ENCODE measurements around the gene HECTD4. TPM values are rescaled to one million over a fixed set of nuclear protein-coding genes. Genes with fewer than 3 reads are reported as not detected.

Gene HECTD4
- total RNA-seq, 2 donors from 2014 or later: 46.6 to 48.2 TPM

GRCh38 chr12:112359290-112359689, 22.9 kb downstream of the HECTD4 start:
- TF ChIP-seq, protein P1, sequence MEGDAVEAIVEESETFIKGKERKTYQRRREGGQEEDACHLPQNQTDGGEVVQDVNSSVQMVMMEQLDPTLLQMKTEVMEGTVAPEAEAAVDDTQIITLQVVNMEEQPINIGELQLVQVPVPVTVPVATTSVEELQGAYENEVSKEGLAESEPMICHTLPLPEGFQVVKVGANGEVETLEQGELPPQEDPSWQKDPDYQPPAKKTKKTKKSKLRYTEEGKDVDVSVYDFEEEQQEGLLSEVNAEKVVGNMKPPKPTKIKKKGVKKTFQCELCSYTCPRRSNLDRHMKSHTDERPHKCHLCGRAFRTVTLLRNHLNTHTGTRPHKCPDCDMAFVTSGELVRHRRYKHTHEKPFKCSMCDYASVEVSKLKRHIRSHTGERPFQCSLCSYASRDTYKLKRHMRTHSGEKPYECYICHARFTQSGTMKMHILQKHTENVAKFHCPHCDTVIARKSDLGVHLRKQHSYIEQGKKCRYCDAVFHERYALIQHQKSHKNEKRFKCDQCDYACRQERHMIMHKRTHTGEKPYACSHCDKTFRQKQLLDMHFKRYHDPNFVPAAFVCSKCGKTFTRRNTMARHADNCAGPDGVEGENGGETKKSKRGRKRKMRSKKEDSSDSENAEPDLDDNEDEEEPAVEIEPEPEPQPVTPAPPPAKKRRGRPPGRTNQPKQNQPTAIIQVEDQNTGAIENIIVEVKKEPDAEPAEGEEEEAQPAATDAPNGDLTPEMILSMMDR (conservative IDR thresholded peaks at IDR 0.05): no peak

GRCh38 chr12:112357214-112357613, 25.0 kb downstream of the HECTD4 start:
- no peak for DNase-seq
- H3K27me3 Mint-ChIP-seq (ENCODE audit: insufficient read depth): no peaks in the 10 kb centered on the region
- Histone ChIP-seq H3K4me3 (ENCODE audit: low read length) (no peak overlapping the region), H3K27me3 (ENCODE audit: control insufficient read depth, insufficient read depth, low read length, poor library complexity, severe bottlenecking) (no peaks in the 10 kb centered on the region), H3K4me1 (ENCODE audit: control insufficient read depth, insufficient read depth, low read length) (no peaks in the 10 kb centered on the region), H3K9ac (ENCODE audit: extremely low read depth, low read length, poor library complexity, severe bottlenecking) (no peak overlapping the region), H3K9me3 (ENCODE audit: control insufficient read depth, low read length) (no peaks in the 10 kb centered on the region), H3K27ac (ENCODE audit: low read depth, low read length) (no peak overlapping the region), H3K36me3 (ENCODE audit: control insufficient read depth, insufficient read depth, low read length) (no peaks in the 10 kb centered on the region)
- 72 to 100% methylated on average over 2 of the region's 2 CpGs for WGBS, 2 experiments (ENCODE audit: insufficient coverage in 1 of 2, insufficient read length in 1 of 2)
- peaks cover 4% of the 10 kb centered on the region for H3K36me3 Mint-ChIP-seq (ENCODE audit: low read depth)
- H3K4me1 Mint-ChIP-seq: peaks cover 6% of the 10 kb centered on the region
- peak overlapping the region; percentile 17 for H3K4me3 Mint-ChIP-seq
- H3K9me3 Mint-ChIP-seq: no peaks in the 10 kb centered on the region
- TF ChIP-seq, protein P1 (conservative IDR thresholded peaks at IDR 0.05): no peak
- no peak overlapping the region for H3K27ac Mint-ChIP-seq

More at GRCh38 chr12:112359290-112359689, 22.9 kb downstream of the HECTD4 start:
- DNase-seq: no peak
- Histone ChIP-seq H3K27ac (ENCODE audit: low read depth, low read length) (no peak overlapping the region), H3K36me3 (ENCODE audit: control insufficient read depth, insufficient read depth, low read length) (no peaks in the 10 kb centered on the region), H3K4me1 (ENCODE audit: control insufficient read depth, insufficient read depth, low read length) (no peaks in the 10 kb centered on the region), H3K9me3 (ENCODE audit: control insufficient read depth, low read length) (no peaks in the 10 kb centered on the region), H3K9ac (ENCODE audit: extremely low read depth, low read length, poor library complexity, severe bottlenecking) (no peak overlapping the region), H3K27me3 (ENCODE audit: control insufficient read depth, insufficient read depth, low read length, poor library complexity, severe bottlenecking) (no peaks in the 10 kb centered on the region), H3K4me3 (ENCODE audit: low read length) (no peak overlapping the region)
- H3K4me1 Mint-ChIP-seq: peaks cover 6% of the 10 kb centered on the region
- whole genome bisulfite sequencing, 2 experiments (ENCODE audit: insufficient coverage in 1 of 2, insufficient read length in 1 of 2): 96 to 100% methylated on average over 3 of the region's 4 CpGs
- H3K36me3 Mint-ChIP-seq (ENCODE audit: low read depth): peaks cover 4% of the 10 kb centered on the region
- H3K4me3 Mint-ChIP-seq: no peak overlapping the region
- H3K27me3 Mint-ChIP-seq (ENCODE audit: insufficient read depth): no peaks in the 10 kb centered on the region
- no peak overlapping the region for H3K27ac Mint-ChIP-seq
- H3K9me3 Mint-ChIP-seq: no peaks in the 10 kb centered on the region

DNA sequence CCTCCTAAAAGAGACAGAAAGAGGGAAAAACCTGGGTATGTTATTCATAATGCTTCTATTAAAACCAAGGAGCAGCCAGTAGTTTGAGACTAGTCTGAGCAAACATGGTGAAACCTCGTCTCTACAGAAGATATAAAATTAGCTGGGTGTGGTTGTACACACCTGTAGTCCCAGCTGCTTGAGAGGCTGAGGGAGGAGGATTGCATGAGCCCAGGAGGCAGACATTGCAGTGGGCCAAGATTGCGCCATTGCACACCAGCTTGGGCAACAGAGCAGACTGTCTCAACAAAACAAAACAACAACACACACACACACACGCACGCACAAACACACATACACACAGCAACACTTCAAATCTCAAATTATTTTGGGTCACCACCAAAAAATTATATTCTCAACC, 27.8 kb downstream of the HECTD4 start:
- Mint-ChIP-seq H3K9me3 (no peaks in the 10 kb centered on the region), H3K4me1 (peaks cover 6% of the 10 kb centered on the region), H3K36me3 (ENCODE audit: low read depth) (peaks cover 2% of the 10 kb centered on the region), H3K27ac (no peak overlapping the region), H3K4me3 (no peak overlapping the region), H3K27me3 (ENCODE audit: insufficient read depth) (no peaks in the 10 kb centered on the region)
- Histone ChIP-seq H3K9ac (ENCODE audit: extremely low read depth, low read length, poor library complexity, severe bottlenecking) (no peak overlapping the region), H3K9me3 (ENCODE audit: control insufficient read depth, low read length) (no peaks in the 10 kb centered on the region), H3K4me1 (ENCODE audit: control insufficient read depth, insufficient read depth, low read length) (no peaks in the 10 kb centered on the region), H3K36me3 (ENCODE audit: control insufficient read depth, insufficient read depth, low read length) (no peaks in the 10 kb centered on the region), H3K27ac (ENCODE audit: low read depth, low read length) (no peak overlapping the region), H3K27me3 (ENCODE audit: control insufficient read depth, insufficient read depth, low read length, poor library complexity, severe bottlenecking) (no peaks in the 10 kb centered on the region), H3K4me3 (ENCODE audit: low read length) (no peak overlapping the region)
- TF ChIP-seq, protein P1 (conservative IDR thresholded peaks at IDR 0.05): no peak
- no peak for DNase-seq
- WGBS, 2 experiments (ENCODE audit: insufficient coverage in 1 of 2, insufficient read length in 1 of 2): 92 to 100% methylated on average over 2 to 4 of the region's 4 CpGs

Measured in endodermal cell (in vitro differentiated cells).